ENCODE results near the gene TENM3. TPM values are rescaled to one million over a fixed set of nuclear protein-coding genes. Genes with fewer than 3 reads are reported as not detected.

Gene TENM3
- total RNA-seq, 1 experiment from 2014 or later = 71.0 TPM

- H3K27ac Mint-ChIP-seq = no peak overlapping the region
- H3K4me1 Mint-ChIP-seq = no peaks in the 10 kb centered on the region
- peaks cover 19% of the 10 kb centered on the region for H3K36me3 Mint-ChIP-seq
- POLR2A ChIA-PET = no interaction called here
- DNase-seq (ENCODE audit: low spot score) (no peak), ATAC-seq (no peak)
- no peak for TF ChIP-seq ZNF512 (CRISPR knock-in tag; IDR thresholded peaks at IDR 0.05; ENCODE audit: borderline replicate concordance)
- no peak for TF ChIP-seq NR3C1 (CRISPR knock-in tag; conservative IDR thresholded peaks at IDR 0.05; ENCODE audit: low read depth)
- TF ChIP-seq SMAD3 (CRISPR knock-in tag; IDR thresholded peaks at IDR 0.05; ENCODE audit: borderline replicate concordance) = no peak
- no peak for TF ChIP-seq FOXP1 (CRISPR knock-in tag; IDR thresholded peaks at IDR 0.05; ENCODE audit: borderline replicate concordance)
- no peak for TF ChIP-seq RELA (CRISPR knock-in tag; IDR thresholded peaks at IDR 0.05; ENCODE audit: borderline replicate concordance)
- TF ChIP-seq, protein P1, sequence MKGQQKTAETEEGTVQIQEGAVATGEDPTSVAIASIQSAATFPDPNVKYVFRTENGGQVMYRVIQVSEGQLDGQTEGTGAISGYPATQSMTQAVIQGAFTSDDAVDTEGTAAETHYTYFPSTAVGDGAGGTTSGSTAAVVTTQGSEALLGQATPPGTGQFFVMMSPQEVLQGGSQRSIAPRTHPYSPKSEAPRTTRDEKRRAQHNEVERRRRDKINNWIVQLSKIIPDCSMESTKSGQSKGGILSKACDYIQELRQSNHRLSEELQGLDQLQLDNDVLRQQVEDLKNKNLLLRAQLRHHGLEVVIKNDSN (CRISPR knock-in tag; IDR thresholded peaks at IDR 0.05) = no peak
- TF ChIP-seq ATF6 (CRISPR knock-in tag; IDR thresholded peaks at IDR 0.05) = no peak
- no peak for TF ChIP-seq GABPB1 (CRISPR knock-in tag; IDR thresholded peaks at IDR 0.05)
- no peak for TF ChIP-seq ZNF138 (CRISPR knock-in tag; conservative IDR thresholded peaks at IDR 0.05)
- TF ChIP-seq ZNF416 (CRISPR knock-in tag; IDR thresholded peaks at IDR 0.05) = no peak
- no peak for TF ChIP-seq NFYB (CRISPR knock-in tag; conservative IDR thresholded peaks at IDR 0.05; ENCODE audit: low read depth)
- no peaks in the 10 kb centered on the region for H3K9me3 Mint-ChIP-seq
- CTCF ChIA-PET = no interaction called here
- no peak overlapping the region for H3K4me3 Mint-ChIP-seq
- no peaks in the 10 kb centered on the region for H3K27me3 Mint-ChIP-seq (ENCODE audit: low read depth)
These were observed 436.3 kb downstream of the TENM3 start for GRCh38 chr4:182679533-182679932.

DNA sequence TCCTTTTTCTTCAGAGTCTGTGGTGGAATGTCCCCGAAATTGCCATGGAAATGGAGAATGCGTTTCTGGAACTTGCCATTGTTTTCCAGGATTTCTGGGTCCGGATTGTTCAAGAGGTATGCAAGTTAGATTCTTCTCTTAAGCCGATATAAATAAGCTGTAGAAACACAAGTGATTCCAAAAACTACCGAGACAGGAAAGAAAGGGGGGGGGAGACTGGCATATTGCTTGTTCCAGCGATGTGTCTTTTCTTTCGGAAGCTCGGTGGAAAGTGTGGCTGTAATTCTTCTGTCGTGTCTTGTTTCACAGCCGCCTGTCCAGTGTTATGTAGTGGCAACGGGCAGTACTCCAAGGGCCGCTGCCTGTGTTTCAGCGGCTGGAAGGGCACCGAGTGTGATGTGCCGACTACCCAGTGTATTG lies 437.0 kb downstream of the TENM3 start:
- peaks cover 19% of the 10 kb centered on the region for H3K36me3 Mint-ChIP-seq
- CTCF ChIA-PET = no interaction called here
- H3K4me3 Mint-ChIP-seq = no peak overlapping the region
- no peaks in the 10 kb centered on the region for H3K9me3 Mint-ChIP-seq
- POLR2A ChIA-PET = no interaction called here
- no peak for DNase-seq (ENCODE audit: low spot score)
- no peak for ATAC-seq
- H3K27me3 Mint-ChIP-seq (ENCODE audit: low read depth) = no peaks in the 10 kb centered on the region
- peak overlapping the region; percentile 58 for H3K27ac Mint-ChIP-seq
- no peak for TF ChIP-seq GTF2I (CRISPR knock-in tag; conservative IDR thresholded peaks at IDR 0.05)
- no peak for TF ChIP-seq CBFB (CRISPR knock-in tag; IDR thresholded peaks at IDR 0.05; ENCODE audit: low read depth)
- no peak for TF ChIP-seq RELA (CRISPR knock-in tag; IDR thresholded peaks at IDR 0.05; ENCODE audit: borderline replicate concordance)
- TF ChIP-seq USF2 (CRISPR knock-in tag; IDR thresholded peaks at IDR 0.05) = no peak
- TF ChIP-seq NFATC4 (CRISPR knock-in tag; IDR thresholded peaks at IDR 0.05) = no peak
- no peaks in the 10 kb centered on the region for H3K4me1 Mint-ChIP-seq

DNA sequence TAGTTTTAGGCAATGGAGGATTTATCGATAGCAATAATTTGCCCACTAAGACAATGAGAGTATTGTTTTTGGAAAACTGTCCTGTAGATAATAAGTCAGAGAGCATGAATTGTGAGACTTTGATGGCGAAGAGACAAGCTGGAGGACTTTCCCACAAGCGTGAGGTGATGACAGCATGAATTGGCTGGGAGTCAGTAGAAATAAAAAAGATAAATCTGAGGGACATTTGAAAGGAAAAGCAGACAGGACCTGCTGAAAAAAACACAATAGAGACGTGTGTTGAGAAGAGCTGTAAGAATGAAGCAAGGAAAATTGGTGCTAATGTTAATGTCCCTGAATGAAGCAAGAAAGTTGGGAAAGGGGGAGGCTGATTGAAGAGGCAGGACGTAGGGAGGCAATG lies 440.5 kb downstream of the TENM3 start:
- H3K27me3 Mint-ChIP-seq (ENCODE audit: low read depth) = no peaks in the 10 kb centered on the region
- peaks cover 19% of the 10 kb centered on the region for H3K36me3 Mint-ChIP-seq
- H3K9me3 Mint-ChIP-seq = no peaks in the 10 kb centered on the region
- CTCF ChIA-PET = no interaction called here
- H3K27ac Mint-ChIP-seq = no peak overlapping the region; the same call in 1 of the 2 replicates
- POLR2A ChIA-PET = no interaction called here
- DNase-seq (ENCODE audit: low spot score) = no peak
- H3K4me3 Mint-ChIP-seq = no peak overlapping the region
- ATAC-seq = no peak
- peaks cover 4% of the 10 kb centered on the region for H3K4me1 Mint-ChIP-seq
- TF ChIP-seq TEAD4 (CRISPR knock-in tag; IDR thresholded peaks at IDR 0.05) (no peak), PREB (CRISPR knock-in tag; IDR thresholded peaks at IDR 0.05; ENCODE audit: borderline replicate concordance) (no peak), ZNF423 (CRISPR knock-in tag; IDR thresholded peaks at IDR 0.05) (no peak), EMX1 (CRISPR knock-in tag; IDR thresholded peaks at IDR 0.05) (no peak), ZNF219 (CRISPR knock-in tag; IDR thresholded peaks at IDR 0.05; ENCODE audit: borderline replicate concordance) (no peak)
- TF ChIP-seq, protein P2, sequence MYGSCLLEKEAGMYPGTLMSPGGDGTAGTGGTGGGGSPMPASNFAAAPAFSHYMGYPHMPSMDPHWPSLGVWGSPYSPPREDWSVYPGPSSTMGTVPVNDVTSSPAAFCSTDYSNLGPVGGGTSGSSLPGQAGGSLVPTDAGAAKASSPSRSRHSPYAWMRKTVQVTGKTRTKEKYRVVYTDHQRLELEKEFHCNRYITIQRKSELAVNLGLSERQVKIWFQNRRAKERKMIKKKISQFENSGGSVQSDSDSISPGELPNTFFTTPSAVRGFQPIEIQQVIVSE (CRISPR knock-in tag; IDR thresholded peaks at IDR 0.05; ENCODE audit: borderline replicate concordance) = no peak
- TF ChIP-seq, protein P3, sequence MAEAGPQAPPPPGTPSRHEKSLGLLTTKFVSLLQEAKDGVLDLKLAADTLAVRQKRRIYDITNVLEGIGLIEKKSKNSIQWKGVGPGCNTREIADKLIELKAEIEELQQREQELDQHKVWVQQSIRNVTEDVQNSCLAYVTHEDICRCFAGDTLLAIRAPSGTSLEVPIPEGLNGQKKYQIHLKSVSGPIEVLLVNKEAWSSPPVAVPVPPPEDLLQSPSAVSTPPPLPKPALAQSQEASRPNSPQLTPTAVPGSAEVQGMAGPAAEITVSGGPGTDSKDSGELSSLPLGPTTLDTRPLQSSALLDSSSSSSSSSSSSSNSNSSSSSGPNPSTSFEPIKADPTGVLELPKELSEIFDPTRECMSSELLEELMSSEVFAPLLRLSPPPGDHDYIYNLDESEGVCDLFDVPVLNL (CRISPR knock-in tag; IDR thresholded peaks at IDR 0.05; ENCODE audit: borderline replicate concordance, low read depth) = no peak
- TF ChIP-seq, protein P4, sequence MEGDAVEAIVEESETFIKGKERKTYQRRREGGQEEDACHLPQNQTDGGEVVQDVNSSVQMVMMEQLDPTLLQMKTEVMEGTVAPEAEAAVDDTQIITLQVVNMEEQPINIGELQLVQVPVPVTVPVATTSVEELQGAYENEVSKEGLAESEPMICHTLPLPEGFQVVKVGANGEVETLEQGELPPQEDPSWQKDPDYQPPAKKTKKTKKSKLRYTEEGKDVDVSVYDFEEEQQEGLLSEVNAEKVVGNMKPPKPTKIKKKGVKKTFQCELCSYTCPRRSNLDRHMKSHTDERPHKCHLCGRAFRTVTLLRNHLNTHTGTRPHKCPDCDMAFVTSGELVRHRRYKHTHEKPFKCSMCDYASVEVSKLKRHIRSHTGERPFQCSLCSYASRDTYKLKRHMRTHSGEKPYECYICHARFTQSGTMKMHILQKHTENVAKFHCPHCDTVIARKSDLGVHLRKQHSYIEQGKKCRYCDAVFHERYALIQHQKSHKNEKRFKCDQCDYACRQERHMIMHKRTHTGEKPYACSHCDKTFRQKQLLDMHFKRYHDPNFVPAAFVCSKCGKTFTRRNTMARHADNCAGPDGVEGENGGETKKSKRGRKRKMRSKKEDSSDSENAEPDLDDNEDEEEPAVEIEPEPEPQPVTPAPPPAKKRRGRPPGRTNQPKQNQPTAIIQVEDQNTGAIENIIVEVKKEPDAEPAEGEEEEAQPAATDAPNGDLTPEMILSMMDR (IDR thresholded peaks at IDR 0.05) = no peak
